H1 (cell line): Measurements from ENCODE around the gene SUCLG2. TPM values are rescaled to one million over a fixed set of nuclear protein-coding genes. Genes with fewer than 3 reads are reported as not detected.

Experiments
- CTCF ChIA-PET: fragments of 300-600 bp; sonication (Branson Sonifier 250); formaldehyde crosslinking; loops from one replicate; lab custom pipeline; 2021; ENCODE audit not compliant: partially characterized antibody; lab: Charles Lee
- POLR2A ChIA-PET: fragments of 300-600 bp; sonication (Branson Sonifier 250); formaldehyde crosslinking; loops from one replicate; lab custom pipeline; 2021; ENCODE audit warnings: inconsistent platforms; ENCODE audit not compliant: partially characterized antibody; lab: Charles Lee
- DNase-seq, 2 experiments: peaks; one replicate each; pipeline versions ENCODE4 v3.0.0 to v3.0.0-alpha.2; 2010 to 2022; ENCODE audit warnings: low spot score in 2 of 2, low read depth in 1 of 2, mixed read lengths in 1 of 2
- FAIRE-seq: peaks from 2 replicates; lab custom pipeline; 2011; peaks lifted over from hg19 to GRCh38; lab: Jason Lieb, UNC
- H2AFZ ChIP-seq: 2 replicates; pipeline ENCODE4 v1.8.1; 2012; ENCODE audit warnings: low read length, inconsistent platforms
- H2AK5ac ChIP-seq: 2 replicates; pipeline ENCODE4 v1.6.1; 2013; ENCODE audit warnings: low read depth, low read length
- H2BK120ac ChIP-seq: replicated peaks from 2 replicates; pipeline ENCODE3; 2013; ENCODE audit warnings: low read depth, low read length, inconsistent platforms
- H2BK12ac ChIP-seq: 2 replicates; pipeline ENCODE4 v1.6.1; 2013; ENCODE audit warnings: low read depth, low read length
- H2BK15ac ChIP-seq: 2 replicates; pipeline ENCODE4 v1.6.1; 2013; ENCODE audit warnings: low read length
- H2BK20ac ChIP-seq: 2 replicates; pipeline ENCODE4 v1.6.1; 2013; ENCODE audit warnings: low read length
- H2BK5ac ChIP-seq: 2 replicates; pipeline ENCODE4 v1.6.1; 2013; ENCODE audit warnings: low read depth, low read length
- H3K14ac ChIP-seq: 2 replicates; pipeline ENCODE4 v1.6.1; 2013; ENCODE audit warnings: inconsistent platforms; ENCODE audit not compliant: insufficient read length
- H3K18ac ChIP-seq: 2 replicates; pipeline ENCODE4 v1.6.1; 2013; ENCODE audit warnings: low read length; ENCODE audit errors: extremely low read depth
- H3K23ac ChIP-seq: 2 replicates; pipeline ENCODE4 v1.6.1; 2013; ENCODE audit warnings: inconsistent platforms; ENCODE audit not compliant: insufficient read length
- H3K23me2 ChIP-seq: 2 replicates; pipeline ENCODE4 v1.6.1; 2013; ENCODE audit warnings: low read depth, low read length
- H3K27ac ChIP-seq: 2 replicates; pipeline ENCODE4 v1.6.1; 2011; ENCODE audit warnings: low read depth, low read length, inconsistent platforms
- H3K27me3 ChIP-seq, 4 experiments: replicated peaks in 1 of 4; 1 replicate in 1 of 4; 2 replicates in 3 of 4; pipeline versions ENCODE4 v1.6.1 to v1.8.1; 2011 to 2013; ENCODE audit warnings: low read length in 3 of 4, mild to moderate bottlenecking in 3 of 4, inconsistent platforms in 2 of 4, mixed read lengths in 2 of 4, moderate library complexity in 1 of 4; ENCODE audit not compliant: control insufficient read depth in 3 of 4, insufficient read depth in 3 of 4; ENCODE audit errors: extremely low read depth in 1 of 4
- H3K36me3 ChIP-seq, 4 experiments: 2 replicates each; pipeline versions ENCODE4 v1.6.1 to v1.8.1; 2011 to 2013; ENCODE audit warnings: mild to moderate bottlenecking in 4 of 4, low read length in 3 of 4, moderate library complexity in 2 of 4, control low read depth in 1 of 4, inconsistent platforms in 1 of 4; ENCODE audit not compliant: insufficient read depth in 4 of 4, control insufficient read depth in 2 of 4
- H3K4ac ChIP-seq: replicated peaks from 2 replicates; pipeline ENCODE3; 2013; ENCODE audit warnings: low read length, low read depth, mixed read lengths, inconsistent platforms; ENCODE audit not compliant: insufficient read length
- H3K4me1 ChIP-seq, 4 experiments: replicated peaks in 1 of 4; 1 replicate in 1 of 4; 2 replicates in 3 of 4; pipeline versions ENCODE4 v1.6.1 to v1.8.1; 2011 to 2013; ENCODE audit warnings: low read length in 3 of 4, inconsistent platforms in 2 of 4, mixed read lengths in 1 of 4; ENCODE audit not compliant: insufficient read depth in 4 of 4, control insufficient read depth in 3 of 4
- H3K4me2 ChIP-seq, 2 experiments: 2 replicates each; pipeline versions ENCODE4 v1.6.1 to v1.8.1; 2011 to 2013; ENCODE audit warnings: low read depth in 2 of 2, low read length in 2 of 2, control low read depth in 1 of 2, inconsistent platforms in 1 of 2, mild to moderate bottlenecking in 1 of 2; ENCODE audit not compliant: insufficient read depth in 1 of 2
- H3K4me3 ChIP-seq, 4 experiments: fragments of 200-600, 300-600 bp in 1 of 4; sonication (generic), shearing (Covaris generic), sonication (Bioruptor Twin) in 1 of 4; 2 replicates each; pipeline versions ENCODE4 v1.5.1 to v1.8.1; 2011 to 2016; ENCODE audit warnings: low read length in 4 of 4, low read depth in 3 of 4, control low read depth in 2 of 4, inconsistent platforms in 2 of 4, mild to moderate bottlenecking in 2 of 4, mixed read lengths in 1 of 4, moderate library complexity in 1 of 4; ENCODE audit not compliant: insufficient read depth in 2 of 4; ENCODE audit errors: extremely low read depth in 1 of 4
- H3K56ac ChIP-seq: replicated peaks from 2 replicates; pipeline ENCODE3; 2013; ENCODE audit warnings: low read depth, mild to moderate bottlenecking, mixed read lengths, low read length, inconsistent platforms; ENCODE audit not compliant: insufficient read length
- H3K79me1 ChIP-seq: 2 replicates; pipeline ENCODE4 v1.6.1; 2013; ENCODE audit warnings: low read depth, low read length, control low read depth
- H3K79me2 ChIP-seq, 2 experiments: 2 replicates each; pipeline versions ENCODE4 v1.6.1 to v1.8.1; 2012 to 2013; ENCODE audit warnings: low read length in 2 of 2, mild to moderate bottlenecking in 2 of 2, inconsistent platforms in 1 of 2; ENCODE audit not compliant: insufficient read depth in 2 of 2, control insufficient read depth in 1 of 2
- H3K9ac ChIP-seq, 4 experiments: replicated peaks in 1 of 4; 1 replicate in 1 of 4; 2 replicates in 3 of 4; pipeline versions ENCODE4 v1.6.1 to v1.8.1; 2011 to 2013; ENCODE audit warnings: low read depth in 3 of 4, low read length in 3 of 4, control low read depth in 2 of 4, mild to moderate bottlenecking in 2 of 4, moderate library complexity in 2 of 4, inconsistent platforms in 1 of 4; ENCODE audit errors: extremely low read depth in 1 of 4
- H3K9me3 ChIP-seq, 2 experiments: 2 replicates each; pipeline versions ENCODE4 v1.6.1 to v1.8.1; 2012 to 2013; ENCODE audit warnings: mild to moderate bottlenecking in 2 of 2, moderate library complexity in 2 of 2, control low read depth in 1 of 2, inconsistent platforms in 1 of 2, low read depth in 1 of 2, low read length in 1 of 2, mixed read lengths in 1 of 2; ENCODE audit not compliant: insufficient read depth in 2 of 2
- H4K20me1 ChIP-seq, 2 experiments: replicated peaks in 1 of 2; 2 replicates each; pipeline versions ENCODE3 to v1.8.1; 2011 to 2013; ENCODE audit warnings: inconsistent platforms in 2 of 2, low read length in 2 of 2, mild to moderate bottlenecking in 1 of 2; ENCODE audit not compliant: insufficient read depth in 2 of 2, control insufficient read depth in 1 of 2
- H4K5ac ChIP-seq: 2 replicates; pipeline ENCODE4 v1.6.1; 2013; ENCODE audit warnings: low read length, low read depth, mixed read lengths, inconsistent platforms; ENCODE audit not compliant: insufficient read length
- H4K8ac ChIP-seq: 2 replicates; pipeline ENCODE4 v1.8.0; 2013; ENCODE audit warnings: mild to moderate bottlenecking, moderate library complexity, low read length, inconsistent platforms; ENCODE audit not compliant: insufficient read depth; ENCODE audit errors: extremely low read depth
- H4K91ac ChIP-seq: replicated peaks from 2 replicates; pipeline ENCODE3; 2013; ENCODE audit warnings: low read length, mixed read lengths, inconsistent platforms; ENCODE audit not compliant: insufficient read length
- CTBP2 ChIP-seq: IDR thresholded peaks from 2 replicates; pipeline ENCODE4 v1.7.0; 2011; ENCODE audit warnings: borderline replicate concordance, mild to moderate bottlenecking, moderate library complexity, mixed read lengths, low read length; ENCODE audit not compliant: insufficient read depth, insufficient read length
- HDAC2 ChIP-seq, 2 experiments: fragments of 300-600 bp in 1 of 2; sonication (generic) in 1 of 2; IDR thresholded peaks; 2 replicates each; pipeline ENCODE4 v1.6.1; 2011 to 2012; ENCODE audit warnings: low read depth in 2 of 2, low read length in 2 of 2, mild to moderate bottlenecking in 2 of 2, moderate library complexity in 2 of 2, borderline replicate concordance in 1 of 2, inconsistent platforms in 1 of 2
- SIRT6 ChIP-seq: IDR thresholded peaks from one replicate; pipeline ENCODE4 v1.7.1; 2012; ENCODE audit warnings: low read length, inconsistent platforms
- YY1 ChIP-seq: IDR thresholded peaks from 2 replicates; pipeline ENCODE4 v1.6.1; 2011; ENCODE audit warnings: low read depth, mild to moderate bottlenecking, low read length
- WGBS, 2 experiments: shearing (Covaris generic) in 1 of 2; methylation state at CpG; one replicate each; pipeline versions ENCODE4 v1.1.6 to v1.1.7; 2013 to 2015; ENCODE audit warnings: low lambda C conversion rate in 2 of 2, mixed read lengths in 2 of 2, inconsistent platforms in 1 of 2, low coverage in 1 of 2, missing lambda C conversion rate in 1 of 2; ENCODE audit not compliant: insufficient replicate concordance in 2 of 2, insufficient coverage in 1 of 2, insufficient read length in 1 of 2; ENCODE audit errors: extremely low coverage in 1 of 2, missing lambda C conversion rate in 1 of 2; 5-methylcytosine and 5-hydroxymethylcytosine counted together
- polyA plus RNA-seq, 7 experiments: library from polyadenylated mRNA; depleted of rRNA in 3 of 7; stranded (reverse) in 5 of 7; unstranded in 2 of 7; fragments of >200 nt in 5 of 7; fragments of 200-250 nt in 2 of 7; gene quantifications; 1 replicate in 5 of 7; 2 replicates in 1 of 7; 4 replicates in 1 of 7; pipeline versions ENCODE4 v1.2.1 to v1.2.3, GENCODE V29; 2011 to 2013; ENCODE audit warnings: missing spikeins in 2 of 7, mixed read lengths in 2 of 7
- total RNA-seq: library from RNA; stranded (reverse); fragmentation: NEBNext Ultra II Directional; extraction: Animal tissue kit (Norgen Biotek cat#: 25700); gene quantifications from 2 replicates; pipeline ENCODE4 v1.2.1, GENCODE V29; 2021

SUCLG2 gene
- total and polyA plus RNA-seq, 2 of the 8 experiments (the other 6 are each of a cell fraction or from before 2014, with no cell fraction given): 12.9 to 46.2 TPM

DNA sequence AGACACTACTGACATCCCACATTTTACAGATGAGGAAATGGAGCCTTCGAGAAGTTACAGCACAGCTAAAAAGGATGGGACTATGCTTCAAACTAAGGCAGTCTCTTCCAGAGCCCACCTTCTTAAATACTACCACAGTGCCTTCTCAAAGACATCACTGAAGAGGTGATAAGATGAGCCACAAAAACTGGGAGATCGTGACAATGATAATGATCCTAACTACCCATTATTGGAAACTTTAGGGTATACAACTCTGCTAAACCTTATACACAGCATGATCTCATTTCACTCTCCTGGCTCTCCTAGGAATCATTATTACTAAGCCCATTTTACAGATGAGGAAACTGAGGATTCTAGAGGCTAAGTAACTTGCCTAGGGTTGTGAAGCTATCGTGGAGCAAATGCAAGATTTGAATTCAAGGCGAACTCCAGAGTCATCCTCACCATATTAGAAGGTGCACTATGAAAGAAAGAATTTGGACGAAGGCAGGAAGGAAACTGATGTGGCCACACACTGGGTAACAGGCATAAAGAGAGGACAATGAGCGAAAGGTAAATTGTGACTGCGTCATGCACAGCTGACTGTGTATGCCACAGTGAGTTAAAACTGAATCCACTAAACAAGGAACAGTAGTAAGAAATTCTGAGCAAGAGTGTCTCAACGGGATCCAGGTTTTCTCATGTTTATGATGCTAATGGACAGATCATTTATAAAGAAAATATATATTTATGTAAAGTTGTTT lies 55.4 kb downstream of the SUCLG2 start:
- no peak overlapping the region for H2BK120ac ChIP-seq
- 0 out of 4 replicates have a peak, but pooled peaks cover 0 to 3% of the 10 kb centered on the region in 2 experiments for H3K9me3 ChIP-seq
- H2BK5ac ChIP-seq: no peak overlapping the region
- H4K8ac ChIP-seq: no peak overlapping the region
- H3K4ac ChIP-seq: no peak overlapping the region
- no peak overlapping the region for H3K27ac ChIP-seq
- no peak overlapping the region for H3K9ac ChIP-seq
- DNase-seq (no peak), FAIRE-seq (no peak)
- H2BK12ac ChIP-seq: no peak overlapping the region
- 91% methylated on average over 8 of the region's 8 CpGs; no CpG with 5 or more reads in 1 of the 2 experiments for WGBS, 2 experiments
- no peak overlapping the region for H2AK5ac ChIP-seq
- CTCF ChIA-PET: interaction anchor here (1.6 kb wide), 1 partner anchor 215 kb away, joined by 5 read pairs; no protein-coding TSS in a partner anchor
- no peak overlapping the region for H2BK15ac ChIP-seq
- H3K27me3 ChIP-seq: no peaks in the 10 kb centered on the region
- no peaks in the 10 kb centered on the region; the same call in 1 of the 2 replicates for H3K79me1 ChIP-seq
- H3K4me3 ChIP-seq: no peak overlapping the region
- H3K4me2 ChIP-seq: no peak overlapping the region
- no peak overlapping the region for H3K18ac ChIP-seq
- no peaks in the 10 kb centered on the region for H3K79me2 ChIP-seq
- POLR2A ChIA-PET: no interaction called here
- peaks cover 0 to 3% (median 0%) of the 10 kb centered on the region in 4 experiments; a peak in 1 of 7 replicates for H3K4me1 ChIP-seq
- H3K14ac ChIP-seq: no peak overlapping the region
- no peak overlapping the region for H3K23ac ChIP-seq
- H4K20me1 ChIP-seq: peaks cover 0 to 2% of the 10 kb centered on the region in 2 experiments
- H3K23me2 ChIP-seq: no peaks in the 10 kb centered on the region
- no peak overlapping the region for H3K56ac ChIP-seq
- H4K91ac ChIP-seq: no peak overlapping the region
- H3K36me3 ChIP-seq: no peaks in the 10 kb centered on the region; a peak in 1 of 8 replicates
- no peak overlapping the region for H2BK20ac ChIP-seq
- no peak overlapping the region for H2AFZ ChIP-seq
- H4K5ac ChIP-seq: no peak overlapping the region
- TF ChIP-seq CTBP2: no peak
- no peak for TF ChIP-seq SIRT6
- no peak for TF ChIP-seq HDAC2 (IDR thresholded peaks at IDR 0.05; ENCODE audit: borderline replicate concordance in 1 of 2, low read depth in 2 of 2, low read length in 2 of 2)
- TF ChIP-seq YY1: no peak
